ENCODE results near the gene ZC3H15.

Gene ZC3H15

DNA sequence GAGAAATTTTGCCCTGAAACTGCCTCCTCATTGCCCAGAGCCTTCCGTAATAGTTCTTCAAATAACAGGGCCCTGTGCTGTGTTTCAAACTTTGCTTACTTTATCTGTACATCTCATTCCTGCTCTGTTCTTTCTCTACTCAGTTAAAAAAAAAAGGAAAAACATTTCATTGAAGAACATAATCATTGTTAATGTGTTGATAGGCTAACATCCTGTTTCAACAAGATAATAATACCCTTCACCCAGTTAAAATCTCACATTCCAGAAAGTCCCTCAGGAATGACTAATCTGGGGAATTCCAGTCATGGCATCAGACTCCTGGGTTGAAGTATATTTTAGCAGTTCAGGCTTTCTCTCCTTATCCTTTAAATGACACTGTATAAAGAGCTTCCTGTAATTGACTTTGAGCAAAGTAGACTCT is 58.2 kb downstream of the ZC3H15 start:
- no peak for DNase-seq

DNA sequence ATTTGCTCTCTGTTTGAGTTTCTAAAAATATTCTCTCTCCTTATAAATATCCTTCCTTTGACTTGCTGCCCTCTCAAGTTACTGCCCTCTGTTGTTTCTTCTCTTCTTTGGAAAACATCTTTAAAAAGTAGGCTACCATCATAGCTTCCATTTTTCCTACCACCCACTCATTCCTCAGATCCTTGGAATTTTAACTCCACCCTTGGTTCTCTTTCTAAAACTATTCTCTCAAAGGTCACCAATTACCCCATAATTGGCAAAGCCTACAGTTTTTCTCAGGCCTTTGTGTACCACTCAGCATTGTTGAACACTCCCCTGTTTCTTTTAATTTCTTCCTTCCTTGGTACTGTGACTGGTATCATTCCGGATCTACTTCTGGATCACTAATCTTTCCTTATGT is 60.8 kb downstream of the ZC3H15 start:
- no peak for DNase-seq

DNA sequence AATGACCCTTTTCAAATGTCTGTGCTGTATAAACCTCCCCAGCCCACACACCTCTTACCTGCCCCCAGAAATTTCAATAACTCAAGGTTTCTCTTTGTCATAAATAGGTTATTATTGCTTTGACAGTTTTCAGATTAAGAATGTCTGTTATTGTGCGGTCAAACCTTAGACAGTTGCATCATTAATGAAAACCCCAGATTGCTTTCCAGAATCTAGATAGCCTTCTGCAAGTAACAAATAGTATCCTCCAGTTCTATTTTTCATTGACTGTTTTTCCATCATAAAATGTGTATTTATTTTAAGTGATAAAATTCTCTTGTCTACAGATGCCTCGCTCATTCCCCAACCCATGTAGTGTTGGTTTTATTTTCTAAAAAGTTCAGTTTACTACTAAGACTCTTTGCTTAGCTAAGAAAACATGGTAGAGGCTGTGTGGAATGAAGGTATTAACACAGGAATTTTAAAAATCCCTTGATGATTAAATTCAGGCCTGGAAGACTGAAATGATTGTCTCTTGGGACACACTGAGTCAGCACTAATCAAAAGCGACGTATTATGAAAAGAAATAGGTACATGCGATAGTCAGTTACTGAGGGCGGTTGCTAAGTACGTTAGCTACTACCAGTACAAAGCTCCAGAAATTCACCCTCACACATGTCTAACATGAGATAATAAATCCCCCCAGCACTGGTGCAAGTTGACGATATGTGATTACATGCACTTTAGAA is 65.4 kb downstream of the ZC3H15 start:
- DNase-seq, result no peak

DNA sequence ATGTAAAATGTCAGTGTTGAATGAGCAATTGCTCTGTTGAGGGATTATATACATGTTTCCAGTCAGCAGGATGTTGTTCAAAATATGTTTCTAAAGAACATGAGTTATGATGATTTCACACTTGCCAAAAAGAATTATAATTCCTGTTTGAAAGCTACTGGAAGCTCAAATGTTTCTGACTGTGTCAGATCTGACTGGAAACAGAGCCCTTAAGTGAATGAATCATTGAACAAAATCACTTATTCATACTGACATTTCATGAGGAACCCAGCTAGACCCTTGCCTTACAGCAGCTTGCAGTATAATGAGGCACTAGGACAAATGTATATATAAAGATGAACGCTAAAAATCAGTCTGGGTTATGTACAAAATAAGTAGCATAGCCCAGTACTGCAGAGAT is 68.4 kb downstream of the ZC3H15 start:
- no peak for DNase-seq

DNA sequence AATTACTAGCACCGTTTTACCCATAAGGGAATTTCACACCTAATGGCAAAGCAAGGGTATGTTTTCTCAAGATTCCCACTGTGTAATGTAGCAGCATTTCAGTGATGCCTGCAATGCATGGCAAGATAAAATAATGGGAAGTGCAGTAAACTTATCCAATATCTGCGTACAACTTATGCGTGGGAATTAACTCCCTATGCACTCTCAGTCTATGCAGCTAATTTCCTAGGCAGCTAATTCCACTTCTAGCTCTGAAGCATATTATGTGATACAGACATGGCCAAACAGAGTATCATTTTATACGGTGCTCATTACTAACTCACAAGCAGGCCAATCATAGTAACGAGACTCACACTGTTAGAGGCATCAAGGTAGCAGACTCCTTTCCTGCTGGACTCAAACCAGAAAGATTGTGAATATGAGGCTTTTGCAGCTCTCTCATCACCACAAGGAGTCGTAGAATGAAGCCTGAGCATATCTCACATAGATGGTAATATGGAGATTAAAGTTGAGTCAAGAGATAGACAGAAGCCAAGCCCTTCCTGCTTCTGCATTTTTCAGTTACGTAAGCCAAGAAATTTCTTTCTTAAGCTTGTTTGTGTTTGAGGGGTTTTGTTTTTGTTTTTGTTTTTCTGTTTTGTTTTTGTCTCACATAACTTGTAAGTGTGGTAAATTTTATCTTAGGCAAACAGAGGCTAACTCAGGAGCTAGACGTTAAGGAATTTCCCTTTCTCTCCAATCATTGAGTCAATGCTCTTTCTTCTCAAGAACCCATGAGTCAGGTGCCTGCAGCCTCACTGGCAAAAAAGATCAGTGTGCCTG is 69.0 kb downstream of the ZC3H15 start:
- no peak for DNase-seq

DNA sequence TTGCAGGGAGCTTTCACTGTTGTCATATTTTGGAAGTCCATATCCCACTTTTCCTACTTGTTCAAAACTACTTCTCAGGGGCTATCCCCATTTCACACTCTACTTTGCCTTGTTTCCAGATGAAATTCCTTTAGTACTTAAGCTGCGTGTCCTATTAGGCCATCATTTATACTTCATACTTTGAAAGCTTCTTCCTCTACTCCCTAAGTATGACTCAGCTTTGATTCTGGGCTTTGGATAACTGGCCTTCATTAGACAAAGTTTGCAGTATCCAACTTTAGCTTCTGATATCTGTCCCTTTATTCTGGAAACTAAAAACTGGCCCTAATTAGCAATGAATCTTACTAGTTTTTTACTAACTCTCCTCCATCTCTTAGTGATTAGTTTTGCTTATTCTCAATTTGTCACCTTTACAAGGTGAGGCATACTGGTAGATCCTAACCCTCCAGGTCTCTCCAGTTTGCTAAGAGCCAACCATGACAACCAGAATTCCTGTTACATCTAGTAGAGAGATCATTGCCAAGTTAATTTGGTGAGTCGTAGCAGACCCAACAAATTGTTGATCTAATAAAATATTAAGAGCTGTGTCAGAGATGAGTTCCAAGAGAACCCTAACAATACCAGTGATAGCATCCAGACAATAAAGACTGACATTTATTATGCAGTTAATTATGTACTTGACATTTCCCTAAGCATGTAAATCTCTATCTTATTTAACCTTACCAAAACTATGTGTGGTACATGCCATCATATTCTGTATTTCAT is 72.6 kb downstream of the ZC3H15 start:
- no peak for DNase-seq

Data from AML-193 (cell line).